H9 (cell line): ENCODE measurements around the gene DEFB123. TPM values are rescaled to one million over a fixed set of nuclear protein-coding genes. Genes with fewer than 3 reads are reported as not detected.

Source experiments
- DNase-seq: peaks from one replicate; pipeline ENCODE4 v3.0.0-alpha.2; 2017
- H2AFZ ChIP-seq: one replicate; pipeline ENCODE4 v1.6.1; 2013; ENCODE audit warnings: mild to moderate bottlenecking, low read length, control low read depth, moderate library complexity
- H2AK5ac ChIP-seq: 2 replicates; pipeline ENCODE4 v1.6.1; 2013; ENCODE audit warnings: low read length, control low read depth, mixed read lengths; ENCODE audit not compliant: insufficient read length
- H2BK120ac ChIP-seq: one replicate; pipeline ENCODE4 v1.6.1; 2013; ENCODE audit warnings: low read depth, mild to moderate bottlenecking, low read length, control low read depth, inconsistent platforms; ENCODE audit not compliant: poor library complexity, severe bottlenecking
- H2BK12ac ChIP-seq: 2 replicates; pipeline ENCODE4 v1.6.1; 2013; ENCODE audit warnings: low read length, control low read depth, mixed read lengths, low read depth; ENCODE audit not compliant: insufficient read length
- H2BK15ac ChIP-seq: 2 replicates; pipeline ENCODE4 v1.6.1; 2013; ENCODE audit warnings: low read depth, low read length, control low read depth
- H2BK20ac ChIP-seq: one replicate; pipeline ENCODE4 v1.6.1; 2013; ENCODE audit warnings: low read depth, mild to moderate bottlenecking, low read length, control low read depth, inconsistent platforms; ENCODE audit not compliant: poor library complexity, severe bottlenecking
- H2BK5ac ChIP-seq: 2 replicates; pipeline ENCODE4 v1.6.1; 2013; ENCODE audit warnings: low read length, control low read depth, mixed read lengths; ENCODE audit not compliant: insufficient read length
- H3K14ac ChIP-seq: 2 replicates; pipeline ENCODE4 v1.6.1; 2013; ENCODE audit warnings: low read length, control low read depth; ENCODE audit not compliant: insufficient read depth
- H3K18ac ChIP-seq: 2 replicates; pipeline ENCODE4 v1.6.1; 2013; ENCODE audit warnings: low read depth, mild to moderate bottlenecking, mixed read lengths, low read length, control low read depth; ENCODE audit not compliant: insufficient read length
- H3K23ac ChIP-seq: 2 replicates; pipeline ENCODE4 v1.6.1; 2013; ENCODE audit warnings: low read length, control low read depth, mixed read lengths, low read depth; ENCODE audit not compliant: insufficient read length
- H3K23me2 ChIP-seq: 2 replicates; pipeline ENCODE4 v1.6.1; 2013; ENCODE audit warnings: low read depth, mild to moderate bottlenecking, mixed read lengths, low read length, control low read depth; ENCODE audit not compliant: insufficient read length, poor library complexity, severe bottlenecking
- H3K27ac ChIP-seq: 2 replicates; pipeline ENCODE4 v1.5.1; 2013; ENCODE audit warnings: low read length, control low read depth, mixed read lengths, low read depth; ENCODE audit not compliant: insufficient read length
- H3K27me3 ChIP-seq: 2 replicates; pipeline ENCODE4 v1.6.1; 2013; ENCODE audit warnings: low read length, control low read depth, inconsistent platforms; ENCODE audit not compliant: insufficient read depth
- H3K4ac ChIP-seq: 2 replicates; pipeline ENCODE4 v1.6.1; 2013; ENCODE audit warnings: low read depth, mild to moderate bottlenecking, control low read depth, inconsistent platforms, low read length, moderate library complexity
- H3K4me1 ChIP-seq: 2 replicates; pipeline ENCODE4 v1.6.1; 2013; ENCODE audit warnings: low read length, control low read depth, inconsistent platforms; ENCODE audit not compliant: insufficient read depth
- H3K4me2 ChIP-seq: 2 replicates; pipeline ENCODE4 v1.6.1; 2013; ENCODE audit warnings: low read length, control low read depth, mixed read lengths; ENCODE audit not compliant: insufficient read length, insufficient read depth
- H3K56ac ChIP-seq: 2 replicates; pipeline ENCODE4 v1.6.1; 2013; ENCODE audit warnings: low read depth, mild to moderate bottlenecking, mixed read lengths, low read length, control low read depth; ENCODE audit not compliant: insufficient read length
- H3K79me1 ChIP-seq: 2 replicates; pipeline ENCODE4 v1.6.1; 2013; ENCODE audit warnings: low read depth, mild to moderate bottlenecking, moderate library complexity, low read length, control low read depth, inconsistent platforms; ENCODE audit not compliant: insufficient read depth, poor library complexity, severe bottlenecking
- H3K79me2 ChIP-seq: 2 replicates; pipeline ENCODE4 v1.6.1; 2013; ENCODE audit warnings: low read length, control low read depth, inconsistent platforms; ENCODE audit not compliant: insufficient read depth
- H3K9ac ChIP-seq: 2 replicates; pipeline ENCODE4 v1.6.1; 2013; ENCODE audit warnings: low read length, control low read depth, mixed read lengths; ENCODE audit not compliant: insufficient read length; ENCODE audit errors: extremely low read depth
- H3K9me3 ChIP-seq: one replicate; pipeline ENCODE4 v1.6.1; 2013; ENCODE audit warnings: low read depth, low read length, inconsistent platforms; ENCODE audit not compliant: control insufficient read depth
- H3T11ph ChIP-seq: one replicate; pipeline ENCODE4 v1.6.1; 2013; ENCODE audit warnings: mild to moderate bottlenecking, low read length, control low read depth, inconsistent platforms
- H4K20me1 ChIP-seq: one replicate; pipeline ENCODE4 v1.6.1; 2013; ENCODE audit not compliant: control insufficient read depth, insufficient read length, insufficient read depth
- H4K5ac ChIP-seq: 2 replicates; pipeline ENCODE4 v1.6.1; 2013; ENCODE audit warnings: low read depth, mild to moderate bottlenecking, mixed read lengths, low read length, control low read depth; ENCODE audit not compliant: insufficient read length
- H4K8ac ChIP-seq: replicated peaks from 2 replicates; pipeline ENCODE4 v1.6.1; 2013; ENCODE audit warnings: low read length, control low read depth, mixed read lengths, low read depth; ENCODE audit not compliant: insufficient read length
- H4K91ac ChIP-seq: 2 replicates; pipeline ENCODE4 v1.6.1; 2013; ENCODE audit warnings: low read depth, mild to moderate bottlenecking, moderate library complexity, mixed read lengths, low read length, control low read depth; ENCODE audit not compliant: insufficient read length
- H3K27ac Mint-ChIP-seq, 3 experiments: 2 replicates in 2 of 3; 3 replicates in 1 of 3; pipeline ENCODE4 v1.8.0; 2020 to 2021; ENCODE audit warnings: mixed read lengths in 3 of 3, mild to moderate bottlenecking in 1 of 3, moderate library complexity in 1 of 3
- H3K27me3 Mint-ChIP-seq: 2 replicates; pipeline ENCODE4 v1.8.0; 2021; ENCODE audit warnings: low read depth, mild to moderate bottlenecking, moderate library complexity, mixed read lengths
- H3K36me3 Mint-ChIP-seq, 3 experiments: 2 replicates in 2 of 3; 3 replicates in 1 of 3; pipeline ENCODE4 v1.8.0; 2020 to 2021; ENCODE audit warnings: low read depth in 3 of 3, mixed read lengths in 3 of 3; ENCODE audit not compliant: insufficient read depth in 1 of 3
- H3K4me1 Mint-ChIP-seq, 2 experiments: 2 replicates each; pipeline ENCODE4 v1.8.0; 2020; ENCODE audit warnings: mixed read lengths in 2 of 2
- H3K4me3 Mint-ChIP-seq, 2 experiments: 2 replicates in 1 of 2; 3 replicates in 1 of 2; pipeline ENCODE4 v1.8.0; 2020 to 2021; ENCODE audit warnings: mild to moderate bottlenecking in 2 of 2, mixed read lengths in 2 of 2, moderate library complexity in 1 of 2
- H3K9me3 Mint-ChIP-seq, 2 experiments: 2 replicates in 1 of 2; 3 replicates in 1 of 2; pipeline ENCODE4 v1.8.0; 2020; ENCODE audit warnings: mild to moderate bottlenecking in 2 of 2, mixed read lengths in 2 of 2, moderate library complexity in 1 of 2
- CTCF ChIP-seq: fragments of 200-600 bp; sonication (generic); conservative IDR thresholded peaks from 3 replicates; pipeline ENCODE4 v1.8.0; 2021; ENCODE audit warnings: antibody characterized with exemption, mild to moderate bottlenecking
- WGBS: extraction: QIAGEN DNeasy Blood & Tissue Kit; methylation state at CpG from one replicate; pipeline ENCODE4 v1.1.7; 2013; ENCODE audit warnings: missing lambda C conversion rate, low lambda C conversion rate, mixed read lengths; ENCODE audit not compliant: insufficient read length; ENCODE audit errors: extremely low coverage; 5-methylcytosine and 5-hydroxymethylcytosine counted together
- total RNA-seq: library from RNA; stranded (reverse); gene quantifications from 2 replicates; pipeline ENCODE4 v1.2.1, GENCODE V29; 2021

DEFB123 gene
- total RNA-seq, 1 experiment from 2014 or later = not detected

DNA sequence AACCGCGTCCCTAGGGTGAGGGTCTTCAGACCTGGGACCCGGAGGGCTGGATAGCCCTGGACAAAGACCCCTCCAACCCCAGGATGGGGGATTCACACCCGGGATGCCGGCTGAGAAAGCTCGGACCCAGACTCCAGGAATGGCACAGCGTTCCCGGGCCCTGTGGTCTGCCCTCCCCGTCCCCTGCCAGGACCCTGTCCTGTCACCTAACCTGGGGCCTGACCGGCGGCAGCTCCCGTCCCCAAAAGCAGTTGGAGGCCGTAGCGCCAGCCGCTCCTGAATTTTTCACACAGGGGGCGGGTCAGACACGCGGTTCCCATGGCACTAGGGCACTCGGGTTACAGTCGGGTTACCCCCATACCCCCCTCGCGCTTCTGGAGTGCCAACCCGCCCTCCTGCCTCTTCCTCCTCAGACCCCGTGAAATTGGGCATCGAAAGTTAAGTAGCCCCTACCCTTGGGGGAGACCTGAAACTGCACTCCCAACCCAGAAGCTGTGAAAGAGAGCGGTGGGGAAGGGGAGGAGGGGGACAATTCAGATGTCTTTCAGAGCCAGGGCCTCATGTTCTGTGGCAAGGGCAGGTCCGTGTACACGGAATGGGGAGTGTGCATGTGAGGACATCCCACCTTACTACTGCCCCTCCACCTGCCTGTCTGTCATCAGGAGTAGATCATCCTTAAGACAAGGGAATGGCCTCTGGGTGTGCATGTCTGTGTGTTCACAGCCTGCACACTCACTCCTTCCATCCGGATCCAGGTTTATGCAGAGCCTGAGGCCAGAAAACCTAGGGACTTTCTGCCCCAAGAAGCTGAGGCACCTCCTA lies 35.3 kb downstream of the DEFB123 start:
- WGBS = no CpG with 5 or more reads among the region's 29 CpGs
- H3K9me3 Mint-ChIP-seq = peaks cover 71 to 77% of the 10 kb centered on the region in 2 experiments
- Histone ChIP-seq H3K27ac (no peak overlapping the region), H4K5ac (no peak overlapping the region), H3T11ph (no peak overlapping the region), H3K14ac (no peak overlapping the region), H2AFZ (no peak overlapping the region), H3K9me3 (peaks cover 65% of the 10 kb centered on the region), H2BK120ac (no peak overlapping the region), H3K56ac (no peak overlapping the region), H4K20me1 (no peaks in the 10 kb centered on the region), H3K79me2 (no peaks in the 10 kb centered on the region), H4K91ac (no peak overlapping the region), H3K27me3 (no peaks in the 10 kb centered on the region), H2BK5ac (no peak overlapping the region), H2BK12ac (no peak overlapping the region), H3K4ac (no peak overlapping the region), H3K4me2 (no peak overlapping the region), H3K23me2 (no peaks in the 10 kb centered on the region), H3K4me1 (no peaks in the 10 kb centered on the region), H3K23ac (no peak overlapping the region), H4K8ac (no peak overlapping the region), H2BK20ac (no peak overlapping the region), H3K18ac (no peak overlapping the region), H2AK5ac (no peak overlapping the region), H3K9ac (no peak overlapping the region), H2BK15ac (no peak overlapping the region), H3K79me1 (no peaks in the 10 kb centered on the region)
- peaks cover 23% of the 10 kb centered on the region for H3K27me3 Mint-ChIP-seq
- DNase-seq = no peak
- no peak overlapping the region for H3K27ac Mint-ChIP-seq
- peaks cover 10 to 50% (median 17%) of the 10 kb centered on the region in 3 experiments; a peak in 6 of 7 replicates for H3K36me3 Mint-ChIP-seq
- no peak for TF ChIP-seq CTCF
- peak overlapping the region in 1 of 2 experiments; percentile 12; a peak in 2 of 5 replicates for H3K4me3 Mint-ChIP-seq
- no peaks in the 10 kb centered on the region for H3K4me1 Mint-ChIP-seq
